Right lobe of liver (tissue), 6 donors: ENCODE data around the gene KEAP1. TPM values are rescaled to one million over a fixed set of nuclear protein-coding genes. Genes with fewer than 3 reads are reported as not detected.

Source experiments
- ATAC-seq, 4 donors: fragments of 200-7000 bp; cut with Tn5 transposase; one replicate each; pipeline ENCODE4 v1.9.1; 2020; ENCODE audit warnings: mild to moderate bottlenecking in 4 of 4, moderate library complexity in 4 of 4
- DNase-seq, 3 donors: peaks; one replicate each; pipeline ENCODE4 v3.0.0-alpha.2; 2020
- H3K27ac ChIP-seq, 3 donors: fragments of 200-600 bp; one replicate each; pipeline ENCODE4 v1.8.0; 2022
- H3K27me3 ChIP-seq, 2 donors: fragments of 200-600 bp; one replicate each; pipeline ENCODE4 v1.8.0; 2022
- H3K36me3 ChIP-seq, 4 donors: fragments of 200-600 bp; sonication (generic) in 1 of 4; one replicate each; pipeline versions ENCODE4 v1.5.1 to v1.8.0; 2017 to 2022; ENCODE audit warnings: control low read depth in 1 of 4
- H3K4me1 ChIP-seq, 4 donors: fragments of 200-600 bp; sonication (generic) in 1 of 4; one replicate each; pipeline versions ENCODE4 v1.5.1 to v1.8.0; 2017 to 2022; ENCODE audit warnings: control low read depth in 1 of 4
- H3K4me3 ChIP-seq, 3 donors: fragments of 200-600 bp; one replicate each; pipeline ENCODE4 v1.8.0; 2022
- H3K9me3 ChIP-seq, 4 donors: fragments of 200-600 bp; sonication (generic) in 1 of 4; one replicate each; pipeline versions ENCODE4 v1.5.1 to v1.8.0; 2017 to 2022; ENCODE audit warnings: control low read depth in 1 of 4
- CTCF ChIP-seq, 4 donors: fragments of 200-600 bp in 3 of 4; fragments of 450-650 bp in 1 of 4; IDR thresholded peaks; one replicate each; pipeline versions ENCODE4 v1.5.1 to v1.8.0; 2016 to 2022; ENCODE audit warnings: antibody characterized with exemption in 4 of 4, mild to moderate bottlenecking in 2 of 4
- POLR2A ChIP-seq: fragments of 450-650 bp; IDR thresholded peaks from one replicate; pipeline ENCODE4 v1.6.1; 2017; ENCODE audit warnings: antibody characterized with exemption, mild to moderate bottlenecking
- WGBS: methylation state at CpG from one replicate; pipeline ENCODE4 v1.1.6; 2018; ENCODE audit warnings: low coverage, low lambda C conversion rate; ENCODE audit not compliant: insufficient coverage; ENCODE audit errors: missing lambda C conversion rate; 5-methylcytosine and 5-hydroxymethylcytosine counted together
- intact Hi-C, 2 donors: fragments of 100-400 bp; cut with DNase I; formaldehyde crosslinking; loops; one replicate each; pipeline versions ENCODE4 v1.11.2 to v1.14.1; 2022
- total RNA-seq, 6 experiments: library from RNA; depleted of rRNA in 2 of 6; stranded (reverse); fragments of >200 nt in 2 of 6; fragmentation: NEBNext Ultra II Directional in 3 of 6; extraction: Animal tissue kit (Norgen Biotek cat#: 25700) in 3 of 6; gene quantifications; one replicate each; pipeline versions ENCODE4 v1.1.0 to v1.2.4, GENCODE V29; 2016 to 2023
- donor health status: DM: no; HTN: yes; CAD: no.
- donor health status: DM: no; HTN: no; CAD: no.
- donor health status: DM: no; HTN: no; CAD: no.
- donor health status: DM: no; HTN: yes; CAD: no.
- donor health status: DM: no; HTN: yes; CAD: no.

KEAP1 gene
- total RNA-seq, 6 experiments from 2014 or later: 36.7 to 60.7 (median 41.2) TPM

GRCh38 chr19:10513223-10513622 lies 10.1 kb upstream of the KEAP1 start:
- intact Hi-C loops: no loop called here
- WGBS: 79% methylated on average over 7 of the region's 7 CpGs
- TF ChIP-seq POLR2A (no peak), CTCF (IDR thresholded peaks at IDR 0.05) (no peak)
- Histone ChIP-seq H3K4me3 (no peak overlapping the region), H3K27me3 (peaks cover 0 to 21% of the 10 kb centered on the region in 2 donors), H3K27ac (no peak overlapping the region), H3K36me3 (no peaks in the 10 kb centered on the region), H3K4me1 (peaks cover 0 to 6% (median 0%) of the 10 kb centered on the region in 4 donors), H3K9me3 (no peaks in the 10 kb centered on the region)
- DNase-seq: no peak
- no peak for ATAC-seq

- Histone ChIP-seq H3K36me3 (no peaks in the 10 kb centered on the region), H3K9me3 (no peaks in the 10 kb centered on the region), H3K4me1 (no peaks in the 10 kb centered on the region), H3K27me3 (peaks cover 0 to 21% of the 10 kb centered on the region in 2 donors), H3K4me3 (no peak overlapping the region), H3K27ac (no peak overlapping the region)
- intact Hi-C loops: no loop called here
- TF ChIP-seq POLR2A (no peak), CTCF (IDR thresholded peaks at IDR 0.05) (peak; percentile 38 to 62 (median 46))
- 10% methylated on average over 6 of the region's 15 CpGs for WGBS
- DNase-seq (no peak), ATAC-seq (peak in 1 of 4 donors; percentile 34)
These were observed 7.2 kb upstream of the KEAP1 start for GRCh38 chr19:10510301-10510802.

GRCh38 chr19:10508707-10509106 lies 5.6 kb upstream of the KEAP1 start:
- Histone ChIP-seq H3K4me1 (no peaks in the 10 kb centered on the region), H3K9me3 (no peaks in the 10 kb centered on the region), H3K36me3 (no peaks in the 10 kb centered on the region), H3K4me3 (no peak overlapping the region), H3K27me3 (peaks cover 0 to 9% of the 10 kb centered on the region in 2 donors), H3K27ac (no peak overlapping the region)
- DNase-seq (no peak), ATAC-seq (no peak)
- intact Hi-C loops: no loop called here
- WGBS: 35% methylated on average over 3 of the region's 3 CpGs
- TF ChIP-seq POLR2A: no peak
- TF ChIP-seq CTCF (IDR thresholded peaks at IDR 0.05): no peak

- Histone ChIP-seq H3K27me3 (peaks cover 0 to 3% of the 10 kb centered on the region in 2 donors), H3K27ac (no peak overlapping the region), H3K36me3 (no peaks in the 10 kb centered on the region), H3K4me1 (no peaks in the 10 kb centered on the region), H3K9me3 (no peaks in the 10 kb centered on the region), H3K4me3 (no peak overlapping the region)
- DNase-seq: no peak
- WGBS: 93% methylated on average over 5 of the region's 16 CpGs
- intact Hi-C loops: no loop called here
- no peak for ATAC-seq
- no peak for TF ChIP-seq POLR2A
These were observed 4.9 kb upstream of the KEAP1 start for GRCh38 chr19:10508036-10508435.

GRCh38 chr19:10505583-10506229 lies 2.5 kb upstream of the KEAP1 start:
- DNase-seq (peak; percentile 69 to 76 (median 71)), ATAC-seq (peak in 3 of 4 donors; percentile 9 to 26 (median 16))
- intact Hi-C loops: no loop called here
- H3K27ac ChIP-seq: no peak overlapping the region
- H3K9me3 ChIP-seq: no peaks in the 10 kb centered on the region
- no peaks in the 10 kb centered on the region for H3K36me3 ChIP-seq
- H3K4me1 ChIP-seq: peaks cover 0 to 11% (median 5%) of the 10 kb centered on the region in 4 donors
- H3K27me3 ChIP-seq: no peaks in the 10 kb centered on the region
- 19% methylated on average over 6 of the region's 17 CpGs for WGBS
- no peak overlapping the region for H3K4me3 ChIP-seq
- TF ChIP-seq CTCF (IDR thresholded peaks at IDR 0.05): peak; percentile 58 to 79 (median 75)
- no peak for TF ChIP-seq POLR2A
